NT2/D1 (cell line): ENCODE measurements around the gene NDUFAF2.

Experiments
- SUZ12 ChIP-seq: IDR thresholded peaks from 2 replicates; pipeline ENCODE4 v1.6.1; 2011; ENCODE audit not compliant: insufficient read length, insufficient read depth; ENCODE audit errors: extremely low read depth
- ZNF274 ChIP-seq: IDR thresholded peaks from 2 replicates; pipeline ENCODE4 v1.6.1; 2011; ENCODE audit warnings: mild to moderate bottlenecking, low read depth, low read length

DNA sequence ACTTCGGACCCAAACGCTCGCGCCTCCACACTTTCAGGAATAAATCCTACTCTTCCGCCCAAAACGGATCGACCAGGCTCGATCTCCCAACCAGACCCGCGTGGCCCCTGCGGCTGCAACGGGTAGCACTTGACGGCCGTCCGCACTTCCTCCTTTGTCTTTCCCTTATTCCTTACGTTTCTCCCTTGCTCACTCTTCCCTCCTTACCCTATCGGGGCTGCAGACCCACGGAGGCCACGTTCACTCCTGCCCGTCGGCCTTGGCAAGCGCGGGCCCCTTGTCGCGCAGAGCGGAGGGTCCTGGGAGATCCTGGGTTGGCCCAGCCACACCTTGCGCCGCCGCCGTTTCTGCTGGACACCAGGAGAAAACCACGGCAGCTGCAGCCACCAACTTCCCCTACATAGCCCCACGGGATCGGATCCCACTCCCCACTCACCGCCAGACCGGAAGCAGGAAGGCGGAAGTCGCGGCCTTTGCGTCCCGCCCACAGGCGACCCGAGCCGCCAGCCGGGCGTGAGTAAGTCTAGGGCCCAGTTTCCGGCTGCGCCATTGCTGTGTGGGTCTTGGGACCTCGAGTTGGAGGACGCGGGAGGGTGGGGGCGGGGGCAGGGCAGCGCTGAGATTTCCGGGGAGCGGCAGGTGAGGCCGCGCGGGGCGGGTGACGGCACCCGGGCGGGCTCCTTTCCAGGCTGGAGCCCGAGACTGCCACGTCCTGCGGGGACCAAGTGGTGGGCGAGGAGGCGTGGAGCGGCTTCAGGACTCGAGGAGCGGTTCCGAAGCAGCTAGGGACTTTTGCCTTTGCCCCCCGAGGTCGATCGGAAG, 217.2 kb downstream of the NDUFAF2 start, which contains the start of gene SMIM15:
- TF ChIP-seq ZNF274 (no peak), SUZ12 (no peak)
